Femur (tissue), 1 donor: ENCODE data around the gene LMX1A.

Source experiments
- DNase-seq: peaks from one replicate; pipeline ENCODE4 v3.0.0-alpha.2; 2017

LMX1A gene

DNA sequence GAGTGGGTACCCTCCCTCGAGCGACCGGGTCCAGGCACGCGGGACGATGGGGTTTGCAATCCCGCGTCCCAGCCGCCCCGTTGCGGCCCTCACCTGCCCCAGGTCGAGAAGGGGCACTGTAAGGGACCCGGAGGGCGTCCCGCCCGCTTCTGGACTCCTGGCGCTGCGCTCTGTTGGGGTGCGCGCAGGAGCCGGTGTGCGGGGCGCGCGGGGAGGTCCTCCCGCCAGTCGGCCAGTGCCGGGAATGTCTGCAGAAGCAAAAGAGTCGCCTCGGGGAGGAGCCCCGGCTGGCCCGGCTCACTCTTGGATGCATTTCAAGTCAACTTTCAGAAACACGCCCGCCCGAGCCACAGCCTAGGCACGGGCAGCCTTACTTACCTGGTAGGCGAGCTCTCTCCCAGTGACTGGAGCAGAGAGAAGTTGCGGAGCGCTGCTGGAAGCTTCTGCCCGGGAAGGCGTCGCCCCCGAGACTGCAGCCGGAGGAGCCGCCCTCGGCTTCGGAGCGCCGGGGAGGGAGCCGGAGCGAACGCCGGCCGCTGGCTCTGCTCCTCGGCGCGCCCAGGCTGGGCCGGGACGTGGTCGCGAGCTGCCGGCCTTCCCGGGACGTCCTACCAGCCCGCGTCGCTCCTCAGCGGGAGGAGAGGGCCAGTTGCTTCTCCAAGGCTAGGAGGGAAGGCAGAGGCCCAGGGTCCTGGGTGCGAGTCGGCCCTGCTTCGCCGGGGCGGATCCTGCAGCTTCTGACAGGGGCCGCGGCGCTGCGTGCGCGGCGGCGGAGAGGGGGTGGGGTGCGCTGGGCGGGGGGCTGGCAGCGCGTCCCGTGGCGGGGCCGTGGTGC, at the start of gene LMX1A:
Gene LMX1A, minus strand, starts transcription at position 739 of the 835 bp plus-strand sequence. CDS start 1,156 bp downstream, outside the sequence.
- peak; percentile 62 for DNase-seq

DNA sequence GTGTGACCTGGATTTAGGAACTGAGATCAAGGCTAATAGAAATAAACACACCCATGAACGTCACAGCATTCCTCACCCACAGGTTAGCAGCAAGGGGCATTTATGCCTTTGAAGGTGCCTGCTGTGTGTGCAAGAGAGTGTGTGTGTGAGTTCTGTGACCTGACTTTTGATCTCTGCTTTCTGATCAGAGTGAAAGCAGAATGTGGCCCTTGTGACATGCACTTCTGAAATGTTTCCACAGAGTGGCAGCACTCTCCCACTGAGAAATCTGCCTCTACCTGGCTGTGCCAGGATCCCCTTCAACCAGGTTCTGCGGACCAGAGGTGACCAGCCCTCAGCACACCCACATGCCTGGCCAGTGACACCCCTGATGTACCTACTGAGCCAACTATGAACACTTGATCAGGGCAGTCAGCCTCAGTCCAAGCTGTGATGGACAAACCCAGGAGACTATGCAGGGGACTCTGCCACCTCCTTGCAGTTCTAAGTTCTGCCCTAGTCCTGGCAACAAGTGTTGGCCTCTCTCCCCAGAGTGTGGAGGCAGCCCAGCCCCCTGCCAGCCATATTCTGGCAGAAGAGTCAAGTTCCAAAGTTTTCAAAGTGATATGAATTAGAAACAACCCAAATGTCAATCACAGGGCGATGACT, 47.4 kb upstream of the LMX1A start:
- DNase-seq = peak; percentile 44

DNA sequence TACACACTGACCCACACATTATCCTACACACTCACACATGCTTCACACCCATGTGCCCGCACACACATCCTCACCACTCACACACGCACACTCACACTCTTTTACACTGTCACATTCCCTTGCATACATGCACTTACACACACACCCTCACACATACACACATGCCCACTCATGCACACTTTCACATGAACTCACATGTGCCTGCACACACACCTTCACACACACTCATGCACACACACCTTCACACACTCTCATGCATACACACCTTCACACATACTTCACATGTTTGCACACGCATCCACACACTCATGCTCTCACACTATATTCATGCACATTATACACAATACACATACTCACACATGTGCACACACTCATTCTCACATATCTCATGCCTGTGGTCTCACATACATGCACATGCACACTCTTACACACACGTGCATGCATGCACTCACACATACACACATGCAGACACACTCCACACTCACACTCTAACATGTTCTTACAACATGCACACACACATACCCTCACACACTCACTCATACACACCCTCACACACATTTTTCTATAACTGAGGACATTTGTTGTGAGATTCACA, 46.1 kb upstream of the LMX1A start:
- no peak for DNase-seq

DNA sequence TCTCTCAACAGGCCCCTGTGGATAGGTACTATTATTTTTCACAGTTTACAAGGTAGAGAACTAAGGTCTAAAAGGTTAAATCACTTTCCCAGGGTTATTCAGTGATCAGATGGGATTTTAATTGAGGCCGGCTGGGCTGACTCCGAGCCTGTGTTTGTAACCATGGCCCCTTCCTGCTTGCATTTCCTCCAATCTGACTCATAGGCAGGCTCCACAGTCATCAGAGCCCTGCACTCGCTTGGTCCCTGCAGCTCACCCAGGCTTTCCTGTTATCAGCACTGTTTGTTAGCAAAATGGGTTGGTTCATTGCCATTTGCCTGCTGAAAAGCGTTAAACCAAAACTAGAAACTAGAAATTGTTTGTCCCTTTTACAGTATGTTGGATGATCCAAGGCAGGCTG, 41.4 kb upstream of the LMX1A start:
- DNase-seq = peak; percentile 76

DNA sequence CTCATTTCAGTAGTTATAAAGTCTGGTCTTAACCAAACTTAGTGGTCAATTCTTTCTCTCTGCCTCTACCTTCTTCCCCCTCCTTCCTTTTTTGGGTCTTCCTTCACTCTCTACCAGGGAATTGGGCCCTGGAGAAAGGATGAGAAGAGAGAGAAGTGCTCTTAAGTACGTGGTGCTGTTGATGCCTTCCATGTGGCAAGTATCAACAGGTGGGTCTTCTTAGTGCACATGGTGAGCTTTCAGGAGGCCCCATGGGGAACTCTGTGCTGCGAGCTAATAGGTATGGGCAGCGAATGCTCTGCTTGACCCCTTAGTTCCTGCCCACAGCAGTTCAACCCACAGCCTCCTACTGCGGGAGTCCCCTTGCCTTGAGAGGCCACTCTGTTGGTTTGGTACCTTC, 39.4 kb upstream of the LMX1A start:
- no peak for DNase-seq

DNA sequence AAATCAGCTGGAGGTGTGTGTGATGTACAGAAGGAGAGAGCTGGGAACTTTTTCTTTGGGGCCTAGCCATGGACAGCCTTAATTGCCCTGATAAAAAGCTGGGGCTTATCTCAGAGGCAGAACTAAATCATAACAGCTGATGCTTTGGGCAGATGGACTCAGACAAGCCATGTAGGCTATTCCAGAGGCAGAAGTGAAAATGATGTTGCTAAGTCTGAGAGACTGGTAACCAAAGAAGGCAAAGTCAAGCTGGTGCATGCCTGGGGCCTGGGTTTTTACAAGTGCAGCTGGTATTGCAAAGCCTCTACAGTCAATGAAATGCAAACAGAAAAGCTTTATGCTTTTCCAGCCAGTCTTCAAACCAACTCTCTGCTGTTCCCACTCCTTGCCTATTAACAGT, 39.0 kb upstream of the LMX1A start:
- no peak for DNase-seq

DNA sequence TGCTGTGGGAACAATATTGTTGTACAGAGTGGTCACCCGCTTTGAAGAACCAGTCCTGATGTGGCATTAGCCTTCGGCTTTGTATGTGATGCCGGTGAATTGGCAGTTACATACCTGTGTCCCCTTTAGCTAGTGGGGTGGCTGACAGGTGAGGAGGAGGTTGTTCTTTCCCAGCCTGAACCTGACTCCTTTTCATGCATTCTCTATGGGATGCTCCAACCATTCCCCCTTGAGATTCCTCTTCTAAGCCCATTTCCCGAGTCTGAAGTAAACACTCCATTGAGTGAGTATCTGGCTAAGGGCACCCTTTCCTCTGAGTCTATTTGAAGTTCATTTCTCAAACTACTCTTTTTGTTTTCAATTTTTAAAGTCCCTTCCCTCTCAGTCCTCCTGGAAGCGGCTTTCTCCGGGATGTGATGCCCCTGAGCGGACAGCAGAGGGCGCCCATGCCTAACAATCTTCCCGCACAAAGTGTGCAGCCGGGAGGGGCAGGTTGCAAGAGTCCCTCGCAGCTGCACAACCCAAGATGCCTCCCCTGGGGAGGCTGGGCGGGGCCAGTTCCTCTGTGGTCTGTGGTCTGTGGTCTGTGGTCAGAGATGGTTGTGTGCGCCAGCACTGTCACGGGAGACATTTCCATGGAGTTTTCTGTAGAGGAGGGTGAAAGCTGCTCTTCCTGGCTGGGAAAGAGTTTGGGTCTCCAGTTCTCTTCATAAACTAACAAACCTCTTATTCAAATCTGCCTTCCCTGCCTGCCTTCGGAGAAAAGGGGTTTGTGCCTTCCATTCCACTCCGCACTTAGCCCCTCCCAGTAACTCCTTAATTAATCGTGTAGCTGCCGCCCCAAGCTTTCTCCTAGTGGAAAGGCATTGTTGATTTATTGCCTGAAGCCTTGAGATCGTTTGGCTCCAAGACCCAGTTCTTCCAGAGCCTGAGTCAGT, 36.4 kb upstream of the LMX1A start:
- DNase-seq = peak; percentile 95

DNA sequence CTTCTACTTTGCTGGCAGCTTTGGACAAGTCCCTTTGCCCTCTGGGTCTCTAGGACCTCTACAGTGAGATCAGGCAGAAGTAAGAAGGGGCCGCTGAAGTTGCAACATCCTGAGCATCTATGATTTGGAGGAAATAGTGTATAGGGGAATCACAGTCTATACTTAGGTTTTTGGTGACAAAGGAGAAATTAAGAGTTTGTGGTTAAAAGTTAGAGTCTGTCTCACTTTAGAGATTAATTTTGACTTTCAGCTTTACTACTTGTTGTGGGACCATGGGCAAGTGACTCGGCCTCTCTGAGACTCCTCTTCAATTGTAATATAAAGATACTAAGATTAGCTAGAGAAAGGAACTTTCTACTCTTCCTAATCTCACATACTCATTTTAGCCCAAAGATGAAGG, 33.1 kb upstream of the LMX1A start:
- DNase-seq = no peak

DNA sequence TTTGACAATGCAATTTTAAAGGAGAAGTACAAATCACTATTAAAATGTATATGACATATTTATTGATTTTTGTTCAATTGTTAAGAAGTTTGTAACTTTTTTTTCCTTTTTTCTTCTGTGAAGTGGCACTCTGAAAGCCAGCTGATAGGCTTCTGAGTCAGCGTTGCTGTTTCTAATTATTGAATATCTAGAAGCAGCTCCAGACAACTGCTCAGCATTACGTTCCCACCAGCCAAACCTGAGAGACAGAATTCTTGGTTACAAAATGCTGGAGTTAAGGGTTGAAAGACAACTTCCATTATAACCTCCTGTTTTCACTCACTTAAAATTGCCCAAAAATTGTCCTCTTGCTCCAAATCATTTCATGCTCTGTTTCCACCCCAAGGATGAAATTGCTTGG, 31.4 kb upstream of the LMX1A start:
- DNase-seq = no peak

DNA sequence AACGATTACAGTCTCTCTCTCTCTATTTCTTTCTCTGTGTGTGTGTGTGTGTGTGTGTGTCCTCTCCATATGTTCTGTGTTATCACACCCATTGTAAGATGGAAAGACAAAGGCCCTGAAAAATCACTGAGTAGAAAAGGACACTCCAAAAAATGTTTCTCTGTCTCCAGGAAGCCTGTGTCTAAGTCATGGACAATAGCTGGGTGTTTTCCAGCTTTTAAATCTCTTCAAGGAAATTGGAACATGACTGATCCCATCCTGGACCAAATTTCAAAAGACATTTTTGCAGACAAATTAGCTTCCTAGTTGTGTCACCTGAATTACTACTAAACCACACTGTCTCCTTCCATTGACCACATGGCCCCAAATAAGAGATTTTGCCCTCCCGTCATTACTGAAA, 31.0 kb upstream of the LMX1A start:
- no peak for DNase-seq

DNA sequence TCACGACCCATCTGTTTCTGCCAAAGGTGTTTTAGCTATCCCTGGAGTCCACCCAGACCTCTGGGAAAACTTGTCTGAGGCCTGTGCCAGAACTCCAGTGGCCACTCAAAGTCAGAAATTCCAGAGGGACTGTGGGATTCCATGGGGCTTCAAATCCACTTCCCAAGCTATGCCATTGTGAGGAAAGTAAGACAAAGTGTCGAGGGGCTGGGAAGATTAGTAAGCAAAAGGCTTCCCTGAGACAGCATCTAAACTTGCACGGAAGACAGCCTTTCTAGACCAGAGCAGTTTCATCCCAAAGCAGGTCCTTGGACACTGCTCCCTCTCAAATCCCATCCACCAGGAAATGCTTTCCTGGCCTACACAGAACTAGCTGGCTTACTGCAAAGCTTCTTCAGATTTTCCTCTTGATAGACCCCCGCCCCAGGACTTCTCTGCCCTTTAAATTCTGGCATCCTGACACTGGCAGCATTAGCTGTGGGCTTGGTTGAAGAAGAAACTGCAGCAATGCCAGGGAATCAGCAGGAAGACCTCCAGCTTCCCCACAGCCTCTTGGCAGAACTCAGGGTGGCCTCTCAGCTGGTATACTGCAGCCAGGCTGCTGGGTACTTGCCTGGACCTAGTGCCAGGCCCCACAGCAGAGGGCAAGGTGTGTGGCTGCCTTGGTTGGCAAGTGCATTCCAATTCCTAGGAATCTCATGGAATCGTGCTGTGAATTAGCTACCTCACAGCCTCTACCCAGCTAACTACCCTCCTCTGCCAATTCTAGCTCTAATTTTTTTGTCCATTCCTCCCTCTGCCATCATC, 27.3 kb upstream of the LMX1A start:
- peak; percentile 49 for DNase-seq

DNA sequence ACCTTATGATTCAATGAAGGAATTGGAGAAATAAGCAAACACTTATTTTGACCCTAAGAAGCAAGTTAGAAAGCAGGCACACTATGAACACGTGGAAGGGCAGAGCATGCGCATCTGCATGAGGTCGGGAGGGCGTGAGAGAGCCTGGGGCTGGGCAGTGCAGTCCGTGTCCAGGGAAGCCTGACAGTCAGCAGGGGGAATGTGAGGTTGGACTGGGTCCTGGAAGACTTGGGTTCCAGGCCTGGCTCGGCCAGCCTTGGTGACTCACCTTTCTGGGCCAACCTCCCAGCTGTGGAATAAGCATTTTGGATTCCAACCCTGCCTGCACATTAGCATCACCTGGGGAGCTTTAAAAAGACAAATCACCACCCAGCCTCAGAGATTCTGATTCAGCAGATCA, 26.6 kb upstream of the LMX1A start:
- peak; percentile 84 for DNase-seq

DNA sequence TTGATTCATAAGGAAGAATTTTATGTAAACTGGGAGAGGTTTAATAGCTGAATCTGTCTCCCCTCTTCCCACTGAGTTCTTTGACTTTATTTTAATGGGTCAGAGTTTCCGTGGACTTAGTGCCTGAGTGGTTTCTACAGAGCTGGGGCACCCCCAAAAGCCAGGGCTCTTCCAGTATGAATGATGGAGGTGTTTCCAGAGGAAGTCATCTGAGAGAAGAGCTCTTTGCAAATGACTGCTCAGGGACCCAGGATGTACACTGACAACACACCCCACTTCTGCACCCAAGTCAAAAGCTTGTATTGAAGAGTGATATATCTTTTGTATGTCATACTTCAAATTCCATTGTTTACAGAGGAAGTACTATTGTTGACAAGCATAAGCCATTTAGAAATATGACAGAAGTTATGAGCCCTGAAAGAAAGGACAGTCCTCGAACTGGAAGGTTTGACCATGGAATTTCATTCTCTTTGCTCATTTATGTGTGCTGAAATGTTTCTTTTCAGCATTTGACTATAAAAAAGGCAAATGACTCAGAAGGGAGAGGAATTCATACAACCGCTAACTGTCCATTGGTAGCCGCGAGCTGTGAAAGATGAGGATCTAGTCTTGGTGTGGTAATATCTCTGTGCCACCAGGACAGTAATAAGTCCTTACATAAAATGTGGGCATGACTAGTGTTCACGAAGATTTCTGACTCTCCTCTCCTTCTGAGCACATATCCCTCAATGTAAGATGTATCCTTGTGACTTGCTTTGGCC, 25.4 kb upstream of the LMX1A start:
- DNase-seq = no peak

DNA sequence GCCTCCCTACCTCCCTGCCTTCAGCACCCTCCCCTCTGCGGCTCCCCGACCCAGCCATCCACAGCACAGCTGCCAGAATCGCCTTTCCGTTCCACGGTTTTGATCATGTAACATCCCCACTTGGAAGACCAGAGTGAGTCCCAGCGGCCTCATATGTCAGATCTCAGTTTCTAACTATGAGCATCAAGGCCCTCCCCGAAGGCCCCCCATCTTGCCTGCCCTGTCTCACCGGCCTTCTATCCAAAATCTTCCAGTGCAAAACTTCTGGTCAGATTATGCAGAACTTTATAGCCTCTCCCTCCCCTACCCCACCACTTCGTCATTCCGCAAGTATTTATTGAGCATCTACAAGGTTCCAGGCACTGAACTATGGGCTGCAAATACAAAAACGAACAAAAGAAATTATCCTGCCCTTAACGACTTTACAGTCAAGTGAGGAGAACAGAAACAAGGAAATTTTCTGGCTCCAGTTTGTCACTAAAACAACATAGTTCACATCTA, 20.3 kb upstream of the LMX1A start:
- DNase-seq = no peak

DNA sequence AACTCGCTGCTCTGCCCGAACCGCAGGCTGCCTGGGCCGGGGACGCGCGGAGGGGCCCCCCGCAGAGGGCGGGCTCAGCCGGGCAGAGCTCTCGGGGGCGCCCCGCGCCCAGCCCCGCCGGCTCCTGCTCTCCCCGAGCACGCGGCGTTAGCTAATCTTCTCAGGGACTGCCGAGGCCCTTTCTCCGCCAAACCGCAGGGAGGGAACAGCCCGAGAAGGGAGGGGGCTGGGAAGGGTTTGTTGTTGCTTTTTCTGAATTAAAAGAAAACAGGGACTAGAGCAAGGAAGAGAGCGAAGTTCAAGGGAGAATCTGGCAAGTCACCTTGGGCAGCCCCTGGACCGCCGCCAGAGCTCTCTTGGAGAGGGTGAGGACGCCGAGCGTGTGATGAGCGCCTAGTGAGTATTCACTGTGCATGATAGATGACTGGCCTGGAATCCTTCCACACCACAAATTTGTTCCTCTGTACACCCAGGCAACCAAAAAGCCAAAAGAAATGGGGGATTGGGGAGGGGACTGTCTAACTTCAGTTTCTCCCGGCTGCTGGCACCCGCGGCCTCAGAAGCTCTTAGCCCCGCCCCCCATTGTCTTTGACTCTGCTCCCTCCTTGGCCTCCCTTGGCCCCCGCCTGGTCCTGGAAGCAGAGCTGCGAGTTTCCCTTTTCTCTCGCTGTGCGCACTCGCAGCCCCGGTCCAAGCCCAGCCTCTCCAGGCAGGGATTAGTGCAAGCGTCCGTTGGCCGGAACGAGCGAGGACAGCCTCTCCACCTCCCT, 19.7 kb upstream of the LMX1A start:
- peak; percentile 97 for DNase-seq

DNA sequence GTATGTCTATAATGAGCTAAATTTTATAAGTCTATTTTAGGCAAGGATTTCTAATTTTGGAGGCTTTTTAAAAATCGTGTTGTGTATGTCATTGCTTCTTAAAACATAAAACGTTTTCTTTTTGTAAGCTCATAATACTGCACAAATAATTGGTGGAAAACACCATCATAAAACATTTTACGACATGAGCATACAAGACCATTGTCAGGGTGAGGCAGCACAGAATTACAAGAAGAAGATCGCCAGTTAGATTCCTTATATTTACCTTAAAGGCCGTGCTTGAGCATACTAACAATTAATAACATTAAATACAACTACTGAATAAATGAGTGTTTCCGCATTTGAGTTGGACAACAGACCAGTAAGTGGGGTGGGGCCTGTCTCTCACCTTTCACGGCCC, 19.1 kb upstream of the LMX1A start:
- DNase-seq = no peak

DNA sequence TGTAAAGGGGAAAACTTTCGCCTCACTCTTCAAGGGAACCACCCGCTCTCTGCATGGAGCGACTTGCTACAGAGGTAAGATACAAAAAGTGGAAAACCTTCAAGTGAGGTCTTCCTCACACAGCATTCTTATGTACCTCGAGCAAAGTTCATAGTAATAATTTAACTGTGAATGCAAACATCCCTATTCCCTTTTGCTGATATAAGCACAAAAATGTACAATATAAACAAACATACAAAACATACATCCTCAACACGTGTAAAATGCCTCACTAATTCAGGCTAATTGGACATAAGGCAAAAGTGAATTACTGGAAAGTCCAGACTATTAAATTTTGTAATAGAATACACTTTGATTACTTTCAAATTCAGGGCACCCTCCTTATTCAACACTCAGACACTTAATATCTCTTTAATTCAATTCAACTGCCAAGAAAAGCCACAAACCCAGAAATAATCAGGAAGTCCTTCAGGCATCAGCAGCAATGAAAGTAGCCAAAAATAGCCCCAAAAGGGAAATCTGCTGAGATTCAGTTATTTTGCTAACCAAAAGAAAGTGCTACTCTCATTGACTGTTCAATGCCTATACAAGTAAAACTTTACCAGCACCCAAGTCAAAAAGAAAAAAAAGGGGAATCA, 15.2 kb upstream of the LMX1A start:
- DNase-seq = no peak

DNA sequence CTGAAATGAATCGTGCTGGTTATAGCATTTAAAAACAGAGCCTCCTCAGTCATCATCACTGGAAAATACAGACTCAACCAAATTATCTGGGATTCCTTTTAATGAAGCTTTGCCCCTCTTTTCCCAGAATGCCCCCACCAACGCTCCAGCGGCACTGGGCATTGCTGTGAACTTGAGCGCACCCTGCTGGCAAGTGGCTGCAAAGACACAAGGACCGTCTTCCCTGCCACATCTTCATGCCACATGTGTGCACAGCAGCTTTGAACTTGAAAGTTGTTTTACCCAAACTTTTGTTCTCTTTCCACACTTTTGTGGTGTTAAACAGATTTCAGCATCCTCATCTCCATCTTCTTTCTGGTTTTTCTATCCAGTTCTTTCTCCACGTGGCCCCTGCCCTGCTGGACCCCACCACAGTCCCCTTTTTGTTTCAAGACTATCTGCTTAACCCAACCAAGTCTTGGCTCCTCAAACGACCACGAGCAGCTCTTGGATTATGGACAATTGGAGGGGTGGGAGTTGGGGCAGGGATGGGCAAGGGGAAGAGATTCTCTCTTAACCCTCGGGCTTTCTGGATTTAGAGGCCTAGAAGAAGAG, 12.8 kb upstream of the LMX1A start:
- peak; percentile 65 for DNase-seq

DNA sequence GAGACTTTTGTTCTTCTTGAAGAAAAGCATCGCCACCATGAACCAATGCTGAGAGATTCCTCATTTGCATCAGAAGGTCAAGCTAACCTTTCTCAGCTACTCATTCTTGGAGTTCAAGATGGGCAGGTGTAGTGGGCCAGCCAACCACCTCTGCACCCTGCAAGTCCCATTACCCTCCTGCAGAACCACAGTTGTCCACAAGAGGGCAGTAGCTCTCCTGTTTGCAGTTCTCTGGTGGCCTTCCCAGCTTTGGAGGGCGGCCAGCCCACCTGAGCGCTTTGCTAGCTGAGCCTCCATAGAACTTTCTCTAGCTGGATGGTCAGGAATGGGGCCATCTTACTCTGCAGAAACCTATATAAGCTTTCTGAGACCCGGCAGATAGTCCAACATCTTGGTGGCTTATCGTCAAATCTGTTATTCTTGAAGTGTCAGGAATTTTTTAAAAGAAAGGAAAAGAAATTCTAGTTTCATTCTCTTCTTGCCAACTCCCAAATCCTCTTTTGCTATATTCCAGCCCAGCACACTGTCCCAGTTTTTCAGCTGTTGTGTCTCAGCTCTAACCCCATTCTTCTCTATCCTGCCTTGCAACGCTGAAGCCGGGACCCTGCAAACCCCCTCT, 11.0 kb upstream of the LMX1A start:
- DNase-seq = peak; percentile 84
